HG03139 (cell line): Measurements from ENCODE around the gene SHISA9.

Experiments
- ATAC-seq: cut with Tn5 transposase; IDR thresholded peaks from one replicate; pipeline ENCODE4 v1.9.1; 2021; ENCODE audit not compliant: unreplicated experiment

The SHISA9 gene

GRCh38 chr16:12942861-12943260, 41.5 kb downstream of the SHISA9 start:
- ATAC-seq, result no peak

GRCh38 chr16:12944300-12944699, 42.9 kb downstream of the SHISA9 start:
- no peak for ATAC-seq

- no peak for ATAC-seq
These were observed 50.0 kb downstream of the SHISA9 start for GRCh38 chr16:12951392-12951791.

- no peak for ATAC-seq
These were observed 50.6 kb downstream of the SHISA9 start for GRCh38 chr16:12951976-12952375.

- no peak for ATAC-seq
These were observed 57.0 kb downstream of the SHISA9 start for GRCh38 chr16:12958366-12958765.

GRCh38 chr16:12959072-12959471, 57.7 kb downstream of the SHISA9 start:
- ATAC-seq, result no peak

GRCh38 chr16:12961626-12962025, 60.2 kb downstream of the SHISA9 start:
- ATAC-seq, result no peak

GRCh38 chr16:12964461-12964860, 63.1 kb downstream of the SHISA9 start:
- no peak for ATAC-seq

- no peak for ATAC-seq
These were observed 63.9 kb downstream of the SHISA9 start for GRCh38 chr16:12965274-12965804.

GRCh38 chr16:12971241-12971640, 69.8 kb downstream of the SHISA9 start:
- ATAC-seq, result no peak

GRCh38 chr16:12972246-12972645, 70.8 kb downstream of the SHISA9 start:
- no peak for ATAC-seq

- ATAC-seq, result no peak
These were observed 74.4 kb downstream of the SHISA9 start for GRCh38 chr16:12975766-12976165.

GRCh38 chr16:12976496-12976895, 75.1 kb downstream of the SHISA9 start:
- ATAC-seq, result no peak

- no peak for ATAC-seq
These were observed 75.5 kb downstream of the SHISA9 start for GRCh38 chr16:12976936-12977335.

- no peak for ATAC-seq
These were observed 84.1 kb downstream of the SHISA9 start for GRCh38 chr16:12985516-12985915.

- ATAC-seq, result no peak
These were observed 86.7 kb downstream of the SHISA9 start for GRCh38 chr16:12988071-12988470.

- ATAC-seq, result no peak
These were observed 90.7 kb downstream of the SHISA9 start for GRCh38 chr16:12992066-12992465.

- ATAC-seq, result no peak
These were observed 93.0 kb downstream of the SHISA9 start for GRCh38 chr16:12994402-12994801.

- no peak for ATAC-seq
These were observed 94.4 kb downstream of the SHISA9 start for GRCh38 chr16:12995721-12996372.

- ATAC-seq, result no peak
These were observed 97.1 kb downstream of the SHISA9 start for GRCh38 chr16:12998361-12999085.

- no peak for ATAC-seq
These were observed 98.0 kb downstream of the SHISA9 start for GRCh38 chr16:12999368-12999767.

GRCh38 chr16:13005721-13006247, 104.4 kb downstream of the SHISA9 start:
- ATAC-seq, result no peak
